K562 (cell line): ENCODE data around the gene SOCS3. TPM values are rescaled to one million over a fixed set of nuclear protein-coding genes. Genes with fewer than 3 reads are reported as not detected.
A peak's percentile ranks its signal among the peaks of the same experiment; 100 is the strongest.

Source experiments
- ATAC-seq: fragments of 200-7000 bp; cut with Tn5 transposase; 3 replicates; pipeline ENCODE4 v1.9.1; 2020; ENCODE audit warnings: moderate library complexity
- BruUV-seq: library from RNA; stranded (reverse); fragments of 400-500 nt; replicated peaks from 2 replicates; lab custom pipeline; 2021; lab: Mats Ljungman, UMichigan
- CTCF ChIA-PET: fragments of 300-600 bp; formaldehyde crosslinking; extraction: SDS; loops from one replicate; lab custom pipeline; 2021; ENCODE audit warnings: low intra/inter-chr PET ratio; lab: Yijun Ruan, JAX
- POLR2A ChIA-PET: fragments of 300-600, 350-650 bp; sonication (Branson Sonifier 250); formaldehyde crosslinking; extraction: SDS; loops from one replicate; lab custom pipeline; 2021; ENCODE audit warnings: antibody characterized with exemption, inconsistent platforms; lab: Yijun Ruan, JAX
- DNase-seq, 4 experiments: peaks; one replicate each; pipeline versions ENCODE4 v3.0.0 to v3.0.0-alpha.2; 2011 to 2018; ENCODE audit warnings: low spot score in 3 of 4, mixed read lengths in 3 of 4; ENCODE audit errors: extremely low read depth in 1 of 4
- FAIRE-seq: peaks from 2 replicates; lab custom pipeline; 2011; peaks lifted over from hg19 to GRCh38; lab: Jason Lieb, UNC
- H2AFZ ChIP-seq: 2 replicates; pipeline ENCODE4 v1.6.0; 2011; ENCODE audit warnings: low read depth, low read length, control low read depth, inconsistent platforms
- H3K27ac ChIP-seq: fragments of 200-600 bp; 3 replicates; pipeline ENCODE4 v1.8.0; 2011; ENCODE audit warnings: low read depth, mild to moderate bottlenecking, control low read depth, inconsistent platforms, low read length, moderate library complexity, mixed read lengths; ENCODE audit errors: extremely low read depth
- H3K27me3 ChIP-seq, 2 experiments: fragments of 300-600 bp in 1 of 2; 2 replicates in 1 of 2; 3 replicates in 1 of 2; pipeline versions ENCODE4 v1.6.0 to v1.8.0; 2011; ENCODE audit warnings: inconsistent platforms in 2 of 2, low read length in 2 of 2, mild to moderate bottlenecking in 1 of 2, mixed read lengths in 1 of 2, moderate library complexity in 1 of 2; ENCODE audit not compliant: control insufficient read depth in 2 of 2, insufficient read depth in 2 of 2
- H3K36me3 ChIP-seq: fragments of 300-600 bp; 3 replicates; pipeline ENCODE4 v1.8.0; 2011; ENCODE audit warnings: mild to moderate bottlenecking, low read length, inconsistent platforms; ENCODE audit not compliant: control insufficient read depth, insufficient read depth
- H3K4me1 ChIP-seq, 2 experiments: fragments of 200-600 bp in 1 of 2; replicated peaks in 1 of 2; 2 replicates in 1 of 2; 3 replicates in 1 of 2; pipeline versions ENCODE4 v1.5.1 to v1.8.0; 2011; ENCODE audit warnings: inconsistent platforms in 2 of 2, low read length in 2 of 2, mild to moderate bottlenecking in 1 of 2, mixed read lengths in 1 of 2, moderate library complexity in 1 of 2; ENCODE audit not compliant: control insufficient read depth in 2 of 2, insufficient read depth in 2 of 2
- H3K4me2 ChIP-seq: 2 replicates; pipeline ENCODE4 v1.6.1; 2011; ENCODE audit warnings: low read length, control low read depth, inconsistent platforms, mixed read lengths; ENCODE audit not compliant: insufficient read depth
- H3K4me3 ChIP-seq: fragments of 200-600 bp; sonication (generic), shearing (Covaris generic); 2 replicates; pipeline ENCODE4 v1.5.1; 2016; ENCODE audit warnings: control low read depth, inconsistent platforms
- H3K79me2 ChIP-seq: fragments of 200-600 bp; 3 replicates; pipeline ENCODE4 v1.8.0; 2011; ENCODE audit warnings: low read length, inconsistent platforms; ENCODE audit not compliant: control insufficient read depth, insufficient read depth
- H3K9ac ChIP-seq, 2 experiments: 2 replicates each; pipeline versions ENCODE4 v1.6.0 to v1.6.1; 2011; ENCODE audit warnings: low read depth in 2 of 2, low read length in 2 of 2, control low read depth in 1 of 2, inconsistent platforms in 1 of 2, mild to moderate bottlenecking in 1 of 2, mixed read lengths in 1 of 2; ENCODE audit not compliant: insufficient read depth in 1 of 2
- H3K9me1 ChIP-seq: one replicate; pipeline ENCODE4 v1.6.0; 2011; ENCODE audit warnings: inconsistent platforms, mild to moderate bottlenecking, low read length, moderate library complexity; ENCODE audit not compliant: control insufficient read depth, insufficient read depth
- H3K9me3 ChIP-seq: replicated peaks from 2 replicates; pipeline ENCODE4 v1.5.1; 2011; ENCODE audit warnings: low read depth, low read length, inconsistent platforms; ENCODE audit not compliant: control insufficient read depth, insufficient read depth
- H4K20me1 ChIP-seq: replicated peaks from 2 replicates; pipeline ENCODE4 v1.6.1; 2011; ENCODE audit warnings: low read length, inconsistent platforms, mixed read lengths; ENCODE audit not compliant: control insufficient read depth, insufficient read depth
- RERE ChIP-seq: sonication (generic); formaldehyde crosslinking; IDR thresholded peaks from 2 replicates; pipeline ENCODE4 v1.8.0; 2023; ENCODE audit warnings: missing genetic modification reagents, mild to moderate bottlenecking, borderline replicate concordance
- ZNF282 ChIP-seq: sonication (generic); formaldehyde crosslinking; IDR thresholded peaks from 2 replicates; pipeline ENCODE4 v1.8.1; 2023; ENCODE audit warnings: missing genetic modification reagents
- WGBS: fragments of 100-300 bp; shearing (Covaris generic); methylation state at CpG from one replicate; pipeline ENCODE4 v1.1.6; 2016; ENCODE audit warnings: low coverage, mixed read lengths; ENCODE audit not compliant: insufficient coverage; ENCODE audit errors: missing lambda C conversion rate; 5-methylcytosine and 5-hydroxymethylcytosine counted together
- in situ Hi-C: fragments of 300-500 bp; cut with MboI; formaldehyde crosslinking; loops from 4 replicates; pipeline ENCODE4 v1.15.0; 2018; ENCODE audit warnings: inconsistent platforms, mixed read lengths
- intact Hi-C: fragments of 100-400 bp; cut with micrococcal nuclease; formaldehyde crosslinking; loops from 2 replicates; pipeline ENCODE4 v1.14.2; 2022
- polyA plus RNA-seq, 8 experiments: library from polyadenylated mRNA; depleted of rRNA in 4 of 8; stranded (reverse) in 5 of 8; unstranded in 3 of 8; fragments of >200 nt; fragmentation: Nextera tagmentation in 2 of 8; fragmentation: Illumina TruSeq in 1 of 8; extraction: Ambion mirVana in 2 of 8; extraction: Trizol in 1 of 8; gene quantifications; 2 replicates each; pipeline versions ENCODE4 v1.2.1 to v1.2.3, GENCODE V29; 2011 to 2014; ENCODE audit warnings: inconsistent platforms in 1 of 8, missing spikeins in 1 of 8
- total RNA-seq, 7 experiments: library from RNA; depleted of rRNA in 6 of 7; stranded (reverse); fragments of >200 nt in 6 of 7; fragmentation: Illumina TruSeq in 2 of 7; extraction: Trizol in 2 of 7; gene quantifications; 2 replicates each; pipeline versions ENCODE4 v1.2.1 to v1.2.3, GENCODE V29; 2011 to 2021; ENCODE audit warnings: low replicate concordance in 1 of 7

SOCS3 gene
- total and polyA plus RNA-seq, 9 of the 15 experiments (the other 6 are each of a cell fraction or from before 2014, with no cell fraction given) = 0.56 to 38.9 (median 13.7) TPM

- no peak overlapping the region for H3K4me2 ChIP-seq
- peaks cover 9% of the 10 kb centered on the region; the same call in 2 of the 3 replicates for H3K36me3 ChIP-seq
- ChIA-PET CTCF (no interaction called here), POLR2A (interaction anchor here (0.6 to 0.9 kb wide), 5 partner anchors 9 to 194 kb away, joined by 3 to 6 read pairs (median 3); partner anchors contain the start of gene SOCS3)
- FAIRE-seq = no peak
- H4K20me1 ChIP-seq = peaks cover 9% of the 10 kb centered on the region
- no peaks in the 10 kb centered on the region for H3K27me3 ChIP-seq
- H3K9me1 ChIP-seq = peaks cover 5% of the 10 kb centered on the region
- H3K4me1 ChIP-seq = peaks cover 29 to 41% of the 10 kb centered on the region in 2 experiments
- 60% methylated on average over 14 of the region's 16 CpGs for WGBS
- in situ Hi-C loops = no loop called here
- H3K4me3 ChIP-seq = no peak overlapping the region
- peak overlapping the region in 1 of 2 experiments; percentile 43; a peak in 2 of 4 replicates for H3K9ac ChIP-seq
- H3K79me2 ChIP-seq = peaks cover 4% of the 10 kb centered on the region
- H3K27ac ChIP-seq = no peak overlapping the region
- BruUV-seq = no TSS peak
- H3K9me3 ChIP-seq = no peaks in the 10 kb centered on the region
- TF ChIP-seq ZNF282 (CRISPR knock-in tag) (no peak), RERE (CRISPR knock-in tag) (no peak)
- intact Hi-C loops = no loop called here
- ATAC-seq = no peak
- DNase-seq = no peak
- H2AFZ ChIP-seq = no peak overlapping the region
Measured at GRCh38 chr17:78351449-78352006, 8.3 kb downstream of the SOCS3 start.
